GM20431 (cell line): ENCODE results near the gene TRIO.

Experiments used
- in situ Hi-C: fragments of 300-500 bp; cut with MseI, MboI; formaldehyde crosslinking; loops from one replicate; pipeline ENCODE4 v1.15.0; 2020; ENCODE audit warnings: low sequenced_read_pairs; ENCODE audit not compliant: unreplicated experiment

The TRIO gene

DNA sequence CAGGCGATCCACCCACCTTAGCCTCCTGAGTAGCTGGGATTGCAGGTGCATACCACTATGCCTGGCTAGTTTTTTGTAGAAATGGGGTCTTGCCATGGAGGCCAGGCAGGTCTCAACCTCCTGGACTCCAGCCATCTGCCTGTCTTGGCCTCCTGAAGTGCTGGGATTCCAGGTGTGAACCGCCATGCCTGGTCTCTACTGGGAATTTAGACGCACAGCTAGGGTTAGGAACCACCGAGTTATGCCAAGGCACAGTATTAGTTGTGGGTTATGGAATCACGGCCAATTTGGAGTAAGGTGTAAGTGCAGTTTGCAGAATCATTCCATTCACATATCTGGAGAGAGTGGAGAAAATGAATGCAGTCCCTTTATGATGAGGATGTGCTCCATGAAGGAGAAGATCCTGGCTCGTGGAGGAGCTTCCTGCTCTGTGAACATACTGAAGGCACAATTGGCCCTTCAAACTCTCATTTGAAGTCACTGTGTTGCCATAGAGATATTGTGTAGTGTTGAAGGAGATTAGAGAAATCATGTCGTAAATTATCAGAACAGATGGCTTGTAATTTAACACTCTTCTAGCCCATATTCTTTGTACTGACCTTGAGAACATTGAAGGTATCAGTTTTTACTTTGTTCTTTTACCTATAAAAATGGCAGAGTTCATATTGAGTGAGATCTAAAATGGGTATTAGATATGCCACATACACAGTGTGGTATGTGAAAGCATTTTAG lies 18.8 kb downstream of the TRIO start:
- in situ Hi-C loops, result no loop called here

DNA sequence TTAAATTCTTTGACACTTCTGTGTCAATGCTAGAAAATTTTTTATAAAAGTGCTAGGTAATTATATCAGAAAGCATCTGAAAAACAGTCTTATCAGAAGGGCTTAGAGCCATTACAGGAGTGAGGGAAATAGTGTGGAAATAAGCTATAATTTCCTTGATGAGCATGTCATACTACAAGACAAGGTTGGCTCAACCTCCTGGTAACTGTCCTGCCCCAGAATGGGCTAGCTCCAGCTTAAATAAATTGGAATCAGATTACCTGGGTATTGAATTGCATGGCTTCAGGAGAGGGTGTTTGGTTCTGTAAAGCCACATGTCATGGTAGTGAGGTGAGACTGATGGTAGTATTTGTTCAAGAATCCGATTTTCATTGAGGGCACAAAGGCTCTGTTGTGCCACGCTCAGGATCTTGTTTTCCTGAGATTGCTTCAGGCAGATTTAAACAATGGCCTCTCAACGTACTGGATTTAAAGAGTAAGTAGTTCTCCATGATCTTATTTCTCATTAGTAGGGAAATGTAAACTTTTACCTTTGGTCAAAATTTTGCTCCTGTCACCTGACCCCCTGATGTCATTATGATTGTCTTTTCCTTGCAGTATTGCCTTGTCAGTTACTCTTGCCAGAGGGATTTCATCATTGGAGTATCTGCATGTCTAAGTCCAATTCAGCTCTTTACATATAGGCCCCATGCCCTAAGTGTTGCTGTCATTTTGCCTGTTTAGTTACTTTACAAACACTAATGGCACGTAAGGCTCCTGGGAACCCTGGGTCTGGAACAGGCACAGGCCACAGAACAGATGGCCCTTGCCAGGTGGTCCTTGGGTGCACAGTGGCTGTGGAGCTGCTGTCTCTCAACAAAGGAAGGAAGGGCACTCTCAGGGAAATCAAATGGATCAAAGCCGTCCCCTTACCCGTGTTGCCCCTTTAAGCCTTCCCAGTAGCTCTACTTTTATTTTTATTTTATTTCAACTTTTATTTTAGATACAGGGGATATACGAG lies 21.3 kb downstream of the TRIO start:
- in situ Hi-C loops, result no loop called here

DNA sequence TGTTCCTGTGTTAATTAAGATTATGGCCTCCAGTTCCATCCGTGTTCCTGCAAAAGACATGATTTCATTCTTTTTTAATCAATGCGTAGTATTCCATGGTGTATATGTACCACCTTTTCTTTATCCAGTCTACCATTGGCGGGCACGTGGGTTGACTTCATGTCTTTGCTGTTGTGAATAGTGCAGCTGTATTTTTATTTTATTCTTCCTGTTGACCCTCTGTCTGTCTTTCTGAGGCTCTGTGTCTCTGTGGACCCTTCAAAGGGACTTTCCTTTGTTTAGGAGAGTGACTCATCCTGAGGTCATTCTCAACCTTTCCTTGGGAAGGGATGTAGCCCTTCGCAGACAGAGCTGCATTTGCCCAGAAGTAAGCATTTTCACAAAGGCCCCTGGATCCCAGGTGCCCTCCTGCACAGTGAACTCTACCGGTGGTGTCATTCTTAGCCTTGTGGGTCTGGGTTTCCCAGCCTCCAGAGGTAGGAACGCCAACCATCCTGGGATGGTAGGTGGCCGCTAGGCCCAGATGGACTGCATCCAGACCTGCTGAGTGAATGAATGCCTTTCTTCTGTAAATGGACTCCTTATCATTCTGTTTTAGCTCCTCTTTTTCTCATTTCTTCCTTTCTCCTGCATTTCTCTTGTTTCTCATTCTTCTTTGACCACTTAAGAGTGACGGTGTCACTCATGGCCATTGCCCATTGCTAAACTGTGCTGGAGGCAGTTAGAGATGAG lies 22.4 kb downstream of the TRIO start:
- in situ Hi-C loops, result no loop called here

- in situ Hi-C loops, result no loop called here
These were observed 23.3 kb downstream of the TRIO start for GRCh38 chr5:14166437-14166836.

DNA sequence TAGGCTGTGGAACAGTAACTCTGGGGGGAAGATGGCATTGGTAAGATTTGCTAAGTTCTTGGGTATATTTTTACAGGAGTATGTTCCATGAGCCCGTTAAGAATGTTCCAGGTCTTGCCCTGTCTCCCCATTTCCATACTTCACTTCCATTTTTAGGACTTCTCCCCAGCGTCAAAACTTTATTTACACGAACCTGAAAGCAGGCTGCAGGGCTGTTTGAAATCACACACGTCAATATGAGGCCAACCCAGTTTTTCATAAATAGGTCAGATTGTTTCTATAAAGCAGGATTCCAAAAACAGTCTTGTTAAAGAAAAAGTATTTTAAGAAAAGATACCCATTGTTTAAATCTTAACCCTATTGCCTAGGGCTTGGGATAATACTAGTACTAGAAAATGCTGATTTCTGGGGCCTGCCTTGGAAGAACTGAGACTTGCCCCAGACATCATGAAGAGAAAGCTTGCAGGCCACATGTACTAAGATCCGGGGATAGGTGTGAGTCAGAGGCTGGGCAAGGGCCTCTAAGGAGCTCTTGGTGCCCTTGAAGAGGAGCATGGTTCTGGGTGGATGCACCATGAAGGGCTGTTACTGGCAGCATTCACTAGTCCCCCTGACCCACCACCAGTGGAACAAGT lies 24.2 kb downstream of the TRIO start:
- in situ Hi-C loops, result no loop called here

GRCh38 chr5:14168144-14168792 lies 25.1 kb downstream of the TRIO start:
- in situ Hi-C loops, result no loop called here

DNA sequence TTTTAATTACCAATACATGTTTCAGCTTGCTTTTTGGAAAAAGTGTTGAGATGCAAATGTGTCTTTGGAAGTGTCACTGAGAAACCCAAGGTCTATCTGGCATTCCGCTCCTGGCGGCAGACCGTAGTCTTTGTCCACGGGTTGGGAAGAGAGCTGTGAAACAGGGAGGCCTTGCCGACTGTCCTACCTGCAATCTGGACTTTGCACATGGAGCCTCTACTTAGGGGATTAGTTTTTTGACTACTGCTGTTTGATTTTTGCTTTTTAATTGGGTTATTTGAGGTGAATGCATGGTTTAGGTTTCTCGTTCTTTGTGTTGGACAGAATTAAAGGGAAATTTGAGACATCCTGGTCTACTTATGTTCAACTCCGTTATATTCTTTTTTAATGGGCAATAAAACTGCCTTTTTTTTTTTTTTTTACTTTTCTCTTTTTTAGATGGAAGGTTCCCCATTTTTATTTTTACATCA lies 25.7 kb downstream of the TRIO start:
- in situ Hi-C loops, result no loop called here

DNA sequence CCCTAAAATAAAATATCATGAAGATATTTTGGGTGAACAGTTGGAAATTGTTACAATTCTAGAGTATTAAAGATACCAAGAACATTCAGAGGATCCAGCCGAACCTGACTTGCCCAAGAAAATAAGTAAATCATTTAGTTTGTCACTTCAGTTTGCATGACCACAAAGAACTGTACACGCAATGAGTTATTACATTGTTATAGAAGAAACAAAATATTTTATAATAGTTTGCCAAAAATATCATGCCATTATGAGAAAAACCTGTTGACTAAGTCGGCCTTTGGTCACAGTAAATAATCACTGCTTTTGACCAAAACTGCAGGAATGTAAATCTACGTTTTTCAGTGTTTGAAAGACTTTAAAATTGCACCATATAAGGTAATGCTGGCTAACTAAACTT lies 27.9 kb downstream of the TRIO start:
- in situ Hi-C loops, result no loop called here

DNA sequence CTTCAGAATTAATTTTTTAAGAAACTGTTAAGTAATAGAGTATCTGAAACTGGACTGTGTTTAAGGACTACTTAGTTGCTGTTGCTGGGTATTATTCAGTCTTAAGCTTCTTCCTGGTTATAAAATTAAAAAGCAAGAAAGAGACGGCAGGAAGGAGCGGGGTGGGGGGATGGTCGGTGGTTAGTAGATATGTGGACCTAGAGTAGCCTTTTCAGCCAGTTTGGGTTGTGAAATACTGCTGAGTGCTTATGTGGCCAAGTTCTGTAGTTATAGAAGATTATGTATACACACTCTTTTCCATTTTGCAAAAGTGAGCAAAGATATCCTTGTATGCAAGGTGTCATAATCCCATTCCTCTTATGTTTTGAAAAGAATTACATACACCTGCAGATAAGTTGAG lies 28.5 kb downstream of the TRIO start:
- in situ Hi-C loops, result no loop called here

DNA sequence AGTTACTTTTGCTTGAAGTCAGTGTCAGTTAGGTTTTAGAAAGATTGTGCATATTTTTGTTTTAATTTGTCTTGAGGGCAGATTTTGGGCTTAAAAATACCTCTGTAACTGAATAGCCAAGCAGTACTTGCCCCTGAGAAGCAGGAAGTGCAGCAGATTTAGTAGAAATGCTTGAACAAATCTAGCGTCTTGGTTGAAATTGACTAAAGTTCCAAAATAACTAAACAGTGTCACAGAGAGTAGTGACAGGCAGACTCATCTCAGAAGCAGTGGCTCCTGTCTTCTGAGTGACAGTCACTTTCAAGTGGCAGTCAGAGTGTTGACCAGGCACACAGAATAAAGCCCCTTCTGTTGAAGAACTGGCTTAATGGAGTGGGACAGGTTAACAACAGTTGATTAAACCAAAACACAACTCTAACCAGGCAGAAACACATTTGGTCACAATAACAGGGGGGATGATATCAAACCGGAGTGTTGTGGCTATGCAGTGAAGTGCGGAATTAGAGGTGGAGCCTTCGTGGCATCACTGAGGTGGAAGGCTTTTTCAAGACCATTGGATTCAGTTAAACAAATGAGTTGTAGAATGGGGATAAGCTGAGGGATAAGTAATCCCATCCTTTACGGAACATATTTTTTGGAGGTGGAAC lies 29.1 kb downstream of the TRIO start:
- in situ Hi-C loops, result no loop called here

DNA sequence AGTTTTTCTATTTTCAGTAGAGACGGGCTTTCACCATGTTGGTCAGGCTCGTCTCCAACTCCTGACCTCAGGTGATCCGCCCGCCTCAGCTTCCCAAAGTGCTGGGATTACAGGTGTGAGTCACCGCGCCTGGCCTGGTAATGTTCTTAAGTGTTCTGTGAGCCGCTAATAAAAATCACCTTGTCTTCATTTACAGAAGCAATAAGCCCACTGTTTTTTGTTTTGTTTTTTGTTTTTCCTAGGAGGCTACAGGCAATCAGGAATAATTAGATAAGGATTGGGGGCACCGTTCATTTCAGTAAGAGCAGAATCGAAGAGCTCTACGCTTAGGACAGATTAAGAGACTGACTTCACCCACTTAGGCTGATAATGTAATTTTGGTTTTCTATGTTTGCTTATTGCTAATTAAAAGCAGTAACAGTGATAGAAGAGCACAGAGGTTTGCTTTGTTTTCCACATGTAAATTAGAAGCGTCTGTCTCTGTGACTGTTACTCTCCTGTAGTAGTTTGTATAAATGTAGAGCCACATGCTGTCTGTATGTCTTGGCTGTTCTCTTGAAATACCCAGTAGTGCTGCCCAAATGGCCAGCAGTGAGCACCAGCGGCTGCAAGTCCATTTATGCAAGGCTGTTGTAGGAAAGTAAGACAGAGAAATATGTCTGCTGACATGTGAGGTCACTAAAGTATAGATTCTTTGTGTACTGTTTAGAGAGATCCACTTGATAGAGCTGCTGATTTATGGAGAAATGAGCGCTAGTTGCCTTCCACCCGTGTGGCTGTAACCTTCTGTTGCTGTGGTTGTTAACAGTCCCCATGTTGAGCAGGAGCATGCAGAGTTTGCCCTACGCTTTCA lies 30.5 kb downstream of the TRIO start:
- in situ Hi-C loops, result no loop called here

DNA sequence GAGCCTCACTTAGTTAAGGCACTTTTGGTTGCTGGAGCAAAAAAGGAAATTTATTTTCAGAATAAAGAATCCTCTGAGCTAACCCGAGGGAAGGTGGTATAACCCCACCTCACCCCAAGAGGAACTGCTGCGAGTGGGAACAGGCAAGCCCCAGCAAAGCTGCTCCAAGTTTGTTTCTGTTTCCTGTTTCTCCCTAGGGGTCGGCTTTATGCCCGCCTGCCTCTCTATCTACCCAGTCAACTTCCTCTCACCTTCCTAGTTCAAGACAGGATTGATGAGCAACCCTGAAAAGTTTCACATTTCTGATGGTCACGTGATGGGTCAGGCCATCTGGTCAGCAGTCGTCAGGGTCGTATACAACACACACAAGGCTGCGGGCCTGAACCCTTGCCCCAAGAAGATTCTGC lies 31.1 kb downstream of the TRIO start:
- in situ Hi-C loops, result no loop called here

DNA sequence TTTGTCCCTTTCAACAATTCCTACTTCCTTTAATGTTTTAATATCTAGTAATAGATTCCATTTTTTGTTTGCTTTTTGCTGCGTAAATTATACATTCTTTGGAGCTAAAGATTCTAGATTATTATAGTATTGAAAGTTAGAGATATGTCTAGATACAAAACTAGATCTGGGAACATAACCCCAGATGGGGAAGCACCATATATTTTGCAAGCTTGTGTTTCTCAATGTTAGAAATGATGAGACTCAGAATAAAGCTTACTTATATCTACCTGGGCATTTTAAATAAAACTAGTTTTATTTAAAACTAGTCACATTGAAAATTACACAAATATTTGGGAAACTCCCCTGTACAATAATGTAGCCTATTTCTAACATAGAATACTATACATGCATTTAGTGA lies 32.2 kb downstream of the TRIO start:
- in situ Hi-C loops, result no loop called here

GRCh38 chr5:14176888-14177287 lies 33.7 kb downstream of the TRIO start:
- in situ Hi-C loops, result no loop called here

DNA sequence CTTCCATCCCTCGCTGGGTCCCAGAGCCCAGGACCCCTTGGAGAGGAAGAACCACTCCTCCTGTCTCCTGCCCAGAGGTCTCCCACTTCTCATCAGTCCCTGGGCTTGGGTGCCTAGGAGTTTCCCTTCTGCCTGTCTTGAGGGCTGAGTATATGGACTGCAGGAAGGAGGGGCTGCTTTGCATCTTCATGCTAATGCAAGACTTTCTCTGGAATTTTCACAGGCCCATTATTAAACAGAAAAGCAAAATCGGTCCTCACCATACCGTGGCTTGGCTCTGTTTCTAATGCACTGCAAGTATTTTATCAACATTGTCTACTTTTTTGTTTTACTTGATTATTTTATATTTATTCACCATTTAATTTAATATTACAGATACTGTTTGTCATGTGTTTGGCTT lies 34.5 kb downstream of the TRIO start:
- in situ Hi-C loops, result no loop called here

DNA sequence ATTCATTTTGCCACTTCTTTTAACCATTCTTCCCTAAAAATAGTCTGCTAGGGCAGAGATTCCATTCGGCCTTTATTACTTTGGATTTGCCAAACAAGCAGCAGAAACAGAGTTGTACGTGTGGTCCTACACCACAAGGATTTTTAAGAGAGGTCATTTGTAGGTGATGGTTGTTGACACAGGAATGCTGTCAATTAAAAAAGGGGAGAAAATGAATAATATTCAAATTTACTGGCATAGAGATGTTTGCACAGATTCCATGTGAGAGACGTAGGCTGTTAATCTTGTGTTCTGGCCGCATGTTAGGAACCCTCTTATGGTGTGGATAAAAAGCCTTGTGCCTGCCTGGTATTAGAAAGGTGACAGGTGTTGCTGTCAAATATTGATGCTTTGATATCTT lies 34.9 kb downstream of the TRIO start:
- in situ Hi-C loops, result no loop called here

GRCh38 chr5:14178671-14179211 lies 35.6 kb downstream of the TRIO start:
- in situ Hi-C loops, result no loop called here

GRCh38 chr5:14179446-14179845 lies 36.3 kb downstream of the TRIO start:
- in situ Hi-C loops, result no loop called here
